ENCODE measurements around the gene GEMIN5. TPM values are rescaled to one million over a fixed set of nuclear protein-coding genes. Genes with fewer than 3 reads are reported as not detected.

GEMIN5 gene
- total RNA-seq, 4 donors from 2014 or later = 19.4 to 27.7 (median 22.9) TPM

DNA sequence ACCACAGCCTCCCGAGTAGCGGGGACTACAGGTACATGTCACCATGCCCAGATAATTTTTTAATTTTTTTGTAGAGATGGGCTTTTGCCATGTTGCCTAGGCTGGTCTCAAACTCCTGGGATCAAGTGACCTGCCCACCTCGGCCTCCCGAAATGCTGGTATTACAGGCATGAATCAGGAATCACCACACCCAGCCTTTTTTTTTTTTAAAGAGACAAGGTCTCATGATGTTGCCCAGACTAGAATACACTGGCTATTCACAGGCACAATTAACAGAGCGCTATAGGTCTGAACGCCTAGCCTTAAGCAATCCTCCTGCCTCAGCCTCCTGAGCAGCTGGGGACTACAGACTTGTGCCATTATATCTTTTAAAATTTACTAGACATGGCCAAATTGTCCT, 36.1 kb downstream of the GEMIN5 start:
- TF ChIP-seq CTCF (IDR thresholded peaks at IDR 0.05; ENCODE audit: low read depth) = no peak

GRCh38 chr5:154901276-154901675, 36.7 kb downstream of the GEMIN5 start:
- TF ChIP-seq CTCF (IDR thresholded peaks at IDR 0.05; ENCODE audit: low read depth) = no peak

DNA sequence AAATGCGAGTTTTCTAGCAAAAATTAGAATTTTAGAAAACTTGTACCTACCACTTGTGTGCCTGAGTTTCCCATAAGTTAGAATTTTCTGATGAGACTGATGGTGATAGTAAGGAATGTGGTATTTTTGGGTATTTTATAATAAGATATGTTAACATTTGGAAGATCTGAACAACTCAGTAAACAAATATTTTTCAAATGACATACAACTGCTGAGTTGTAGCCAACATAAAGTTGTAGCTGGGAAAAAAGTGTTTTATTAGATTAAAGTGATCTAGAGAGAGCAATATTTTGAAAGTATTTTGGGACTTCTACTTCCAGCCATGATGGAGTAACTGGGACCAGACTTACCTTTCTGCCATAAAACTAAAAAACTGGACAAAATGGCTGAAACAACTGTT, 37.9 kb downstream of the GEMIN5 start:
- TF ChIP-seq CTCF (IDR thresholded peaks at IDR 0.05; ENCODE audit: low read depth) = no peak

DNA sequence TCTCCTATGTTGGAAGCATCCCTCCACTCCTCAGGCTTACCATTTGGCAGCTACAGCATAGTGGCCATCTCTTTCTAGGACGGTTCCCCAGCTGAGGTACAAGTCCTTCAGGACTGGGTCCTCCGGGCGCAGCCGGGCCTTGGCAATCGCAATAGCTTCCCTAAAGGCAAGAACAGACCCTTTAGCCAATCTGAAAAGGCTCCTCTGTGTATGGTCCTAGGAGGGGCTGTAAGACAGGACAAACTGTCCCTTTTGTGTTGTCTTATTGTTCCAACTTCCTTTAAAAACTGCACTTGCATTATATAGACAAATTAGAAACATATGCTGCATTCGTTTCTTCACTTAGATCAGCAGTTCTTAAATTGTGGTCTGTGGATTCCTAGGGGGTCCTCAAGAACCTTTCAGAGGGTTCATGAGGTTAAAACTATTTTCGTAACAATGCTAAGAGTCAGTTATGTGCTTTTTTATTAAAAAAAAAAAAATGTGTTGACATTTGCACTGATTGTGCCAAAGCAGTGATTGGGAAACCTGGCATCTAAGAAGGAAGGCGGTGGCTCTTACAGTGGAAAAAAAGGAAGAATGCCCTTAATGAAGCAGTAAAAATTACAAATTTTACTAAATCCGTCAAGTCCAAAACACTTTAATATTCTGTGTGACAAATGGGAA, 38.7 kb downstream of the GEMIN5 start:
- TF ChIP-seq CTCF (IDR thresholded peaks at IDR 0.05; ENCODE audit: low read depth) = no peak

DNA sequence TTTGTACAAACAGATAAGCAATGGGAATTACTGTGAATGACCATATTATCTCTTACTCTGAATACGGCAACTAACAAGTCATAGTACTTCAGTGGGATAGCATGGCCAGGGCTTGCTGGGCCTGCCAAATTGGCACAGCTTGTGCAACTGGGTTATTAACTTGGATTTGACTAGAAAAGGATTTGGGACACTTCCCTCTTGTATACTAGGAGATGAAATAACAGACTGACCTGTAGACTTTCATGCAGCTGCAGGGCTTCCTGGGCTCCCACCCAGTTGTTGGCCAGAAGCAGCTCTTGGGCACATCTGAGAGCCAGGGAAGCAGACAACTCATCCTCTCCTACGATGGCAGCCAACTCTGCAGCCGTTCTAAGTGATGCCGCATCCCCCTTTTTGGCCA, 39.8 kb downstream of the GEMIN5 start:
- no peak for TF ChIP-seq CTCF (IDR thresholded peaks at IDR 0.05; ENCODE audit: low read depth)

DNA sequence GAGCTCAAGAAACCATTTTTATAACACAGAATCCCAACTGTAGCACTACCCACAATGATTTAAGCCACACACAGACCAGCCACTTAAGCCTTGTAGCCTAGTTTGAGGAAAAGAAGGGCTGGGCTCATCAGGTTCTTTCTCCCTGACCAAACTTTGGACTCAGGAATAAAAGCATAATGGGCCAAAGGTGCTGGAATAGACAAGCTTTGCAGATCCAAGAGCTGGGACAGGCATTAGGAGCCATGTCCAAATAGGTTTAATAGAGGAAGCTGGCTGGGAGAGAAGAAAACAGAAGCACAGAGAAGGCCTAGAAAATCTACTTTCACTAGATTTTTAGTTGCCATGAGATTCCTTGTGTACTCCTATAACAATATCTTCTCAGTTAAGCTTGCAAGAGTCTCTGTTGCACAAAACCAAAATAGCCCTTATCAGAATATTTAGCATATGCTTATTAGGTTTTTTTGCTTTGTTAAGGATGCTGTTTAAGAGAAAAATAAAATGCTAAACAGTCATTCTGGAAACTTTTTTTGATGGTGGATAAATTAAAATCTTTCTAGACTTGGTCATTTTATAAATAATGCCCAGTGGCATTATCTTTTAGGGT, 41.3 kb downstream of the GEMIN5 start:
- TF ChIP-seq CTCF (IDR thresholded peaks at IDR 0.05; ENCODE audit: low read depth) = no peak

DNA sequence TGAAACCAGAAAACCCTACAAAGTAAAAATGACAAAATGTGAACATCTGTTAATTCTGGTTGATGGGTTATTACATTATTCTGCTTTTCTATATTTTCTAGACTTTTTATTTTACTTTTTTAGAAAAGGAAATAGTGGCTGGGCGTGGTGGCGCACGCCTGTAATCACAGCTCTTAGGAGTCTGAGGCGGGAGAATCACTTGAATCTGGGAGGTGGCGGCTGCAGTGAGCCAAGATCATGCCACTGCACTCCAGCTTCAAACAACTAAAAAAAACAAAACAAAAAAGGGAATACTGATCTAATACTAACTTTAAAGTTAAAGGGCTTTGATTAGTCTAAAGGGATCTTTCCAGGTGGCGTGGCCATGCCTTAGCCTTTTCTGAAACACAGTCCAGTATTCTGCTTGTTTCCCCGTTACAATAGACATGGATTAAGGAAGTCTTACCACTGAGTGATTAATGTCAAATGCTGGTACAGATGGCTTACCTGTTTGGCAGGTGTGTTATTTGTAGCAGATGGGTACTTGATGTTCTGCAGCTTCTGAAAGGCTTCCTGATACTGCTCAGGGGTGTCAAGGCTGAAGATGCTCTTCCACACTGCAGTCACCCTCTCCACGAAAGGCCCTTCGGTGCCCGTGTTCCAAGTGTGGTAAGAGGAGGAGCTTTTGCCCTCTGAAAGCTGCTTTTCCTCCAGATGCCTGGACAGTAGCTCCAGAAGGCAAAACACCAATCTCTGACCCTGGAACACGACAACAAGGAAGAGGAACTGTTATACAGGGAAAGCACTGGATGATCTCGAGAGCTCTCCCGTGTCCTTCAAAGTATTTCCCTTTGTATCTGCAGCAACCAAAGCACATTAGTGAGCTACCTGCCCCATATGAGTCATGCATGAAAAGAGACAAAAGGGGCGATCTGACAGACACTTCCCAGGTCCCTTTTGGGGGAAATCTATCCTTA, 42.1 kb downstream of the GEMIN5 start:
- TF ChIP-seq CTCF (IDR thresholded peaks at IDR 0.05; ENCODE audit: low read depth) = no peak
